B cell (primary cell): ENCODE data around the gene CDX1. TPM values are rescaled to one million over a fixed set of nuclear protein-coding genes. Genes with fewer than 3 reads are reported as not detected.

Experiments used
- ATAC-seq: fragments of 200-7000 bp; cut with Tn5 transposase; one replicate; pipeline ENCODE4 v1.10.0; 2021; ENCODE audit warnings: low read depth, mild to moderate bottlenecking, moderate number of reproducible peaks, moderate library complexity
- CTCF ChIA-PET: fragments of 350-600 bp; sonication (Branson Sonifier 250); formaldehyde crosslinking; loops from one replicate; lab custom pipeline; 2021; ENCODE audit warnings: antibody characterized with exemption, inconsistent platforms; lab: Charles Lee
- POLR2A ChIA-PET: fragments of 350-600 bp; sonication (Branson Sonifier 250); formaldehyde crosslinking; loops from one replicate; lab custom pipeline; 2021; ENCODE audit warnings: antibody characterized with exemption; lab: Charles Lee
- DNase-seq: peaks from one replicate; pipeline ENCODE4 v3.0.0; 2013
- H2AFZ ChIP-seq: 2 replicates; pipeline ENCODE4 v1.6.1; 2012; ENCODE audit warnings: mild to moderate bottlenecking, low read depth, low read length; ENCODE audit not compliant: insufficient read depth, poor library complexity, severe bottlenecking
- H3K27ac ChIP-seq, 2 donors: 1 replicate in 1 of 2; 2 replicates in 1 of 2; pipeline ENCODE4 v1.5.1; 2012 to 2013; ENCODE audit warnings: low read length in 2 of 2, mild to moderate bottlenecking in 2 of 2, moderate library complexity in 1 of 2
- H3K27me3 ChIP-seq, 4 experiments: fragments of 200-600 bp in 1 of 4; sonication (generic) in 1 of 4; replicated peaks in 1 of 4; 1 replicate in 2 of 4; 2 replicates in 2 of 4; pipeline versions ENCODE4 v1.6.1 to v1.7.0; 2013 to 2016; ENCODE audit warnings: low read length in 3 of 4, mild to moderate bottlenecking in 2 of 4, mixed read lengths in 1 of 4, moderate library complexity in 1 of 4; ENCODE audit not compliant: insufficient read depth in 4 of 4, control insufficient read depth in 3 of 4; ENCODE audit errors: control extremely low read depth in 1 of 4
- H3K36me3 ChIP-seq, 2 experiments: replicated peaks in 1 of 2; 1 replicate in 1 of 2; 2 replicates in 1 of 2; pipeline versions ENCODE4 v1.6.1 to v1.7.1; 2013; ENCODE audit warnings: low read length in 1 of 2; ENCODE audit not compliant: insufficient read depth in 2 of 2, control insufficient read depth in 1 of 2; ENCODE audit errors: control extremely low read depth in 1 of 2, extremely low read depth in 1 of 2
- H3K4me1 ChIP-seq, 2 donors: fragments of 200-600 bp in 1 of 2; sonication (generic) in 1 of 2; 1 replicate in 1 of 2; 2 replicates in 1 of 2; pipeline versions ENCODE4 v1.5.1 to v1.6.1; 2013 to 2017; ENCODE audit warnings: low read length in 2 of 2; ENCODE audit not compliant: control insufficient read depth in 2 of 2, insufficient read depth in 2 of 2
- H3K4me2 ChIP-seq: replicated peaks from 2 replicates; pipeline ENCODE3; 2012; ENCODE audit warnings: mild to moderate bottlenecking, low read depth, low read length; ENCODE audit not compliant: poor library complexity, severe bottlenecking
- H3K4me3 ChIP-seq, 5 experiments: fragments of 200-600 bp in 1 of 5; sonication (generic) in 1 of 5; 1 replicate in 3 of 5; 2 replicates in 2 of 5; pipeline versions ENCODE4 v1.5.1 to v1.7.0; 2011 to 2016; ENCODE audit warnings: low read length in 4 of 5, mild to moderate bottlenecking in 4 of 5, low read depth in 2 of 5, control low read depth in 1 of 5, moderate library complexity in 1 of 5; ENCODE audit not compliant: insufficient read depth in 1 of 5; ENCODE audit errors: control extremely low read depth in 1 of 5, extremely low read depth in 1 of 5
- H3K79me2 ChIP-seq: fragments of 200-600 bp; sonication (generic); one replicate; pipeline ENCODE4 v1.6.0; 2016; ENCODE audit warnings: low read length; ENCODE audit not compliant: control insufficient read depth, insufficient read depth
- H3K9ac ChIP-seq: fragments of 200-600 bp; sonication (generic); 2 replicates; pipeline ENCODE4 v1.6.1; 2017; ENCODE audit warnings: mild to moderate bottlenecking, low read length, moderate library complexity
- H3K9me3 ChIP-seq, 3 donors: one replicate each; pipeline versions ENCODE4 v1.6.1 to v1.7.1; 2013; ENCODE audit warnings: low read length in 2 of 3; ENCODE audit not compliant: control insufficient read depth in 2 of 3, insufficient read depth in 1 of 3; ENCODE audit errors: control extremely low read depth in 1 of 3
- H4K20me1 ChIP-seq: 2 replicates; pipeline ENCODE4 v1.6.0; 2012; ENCODE audit warnings: mild to moderate bottlenecking, low read length; ENCODE audit not compliant: insufficient read depth, control insufficient read depth, poor library complexity, severe bottlenecking
- H3K27ac Mint-ChIP-seq: one replicate; pipeline ENCODE4 v1.8.0; 2021; ENCODE audit warnings: mixed read lengths
- H3K27me3 Mint-ChIP-seq: one replicate; pipeline ENCODE4 v1.8.0; 2021; ENCODE audit warnings: mixed read lengths
- H3K4me1 Mint-ChIP-seq: one replicate; pipeline ENCODE4 v1.8.0; 2021; ENCODE audit warnings: mixed read lengths
- H3K4me3 Mint-ChIP-seq: one replicate; pipeline ENCODE4 v1.8.0; 2021; ENCODE audit warnings: mixed read lengths
- H3K9me3 Mint-ChIP-seq: one replicate; pipeline ENCODE4 v1.8.0; 2022; ENCODE audit warnings: mixed read lengths; ENCODE audit not compliant: insufficient read depth
- CTCF ChIP-seq: fragments of 200-600 bp; IDR thresholded peaks from one replicate; pipeline ENCODE4 v1.8.0; 2022; ENCODE audit warnings: antibody characterized with exemption, mild to moderate bottlenecking
- EZH2 ChIP-seq: IDR thresholded peaks from 2 replicates; pipeline ENCODE4 v1.6.1; 2012; ENCODE audit warnings: borderline replicate concordance, low read depth, mild to moderate bottlenecking, moderate library complexity, low read length; ENCODE audit not compliant: insufficient read depth, poor library complexity, severe bottlenecking
- WGBS: methylation state at CpG from one replicate; pipeline ENCODE4 v1.1.5; 2013; ENCODE audit warnings: missing lambda C conversion rate; ENCODE audit not compliant: insufficient coverage; 5-methylcytosine and 5-hydroxymethylcytosine counted together
- intact Hi-C: fragments of 100-400 bp; cut with micrococcal nuclease; formaldehyde crosslinking; loops from one replicate; pipeline ENCODE4 v1.10.0; 2022
- polyA plus RNA-seq: library from polyadenylated mRNA; depleted of rRNA; stranded (reverse); fragments of >200 nt; gene quantifications from 2 replicates; pipeline ENCODE4 v1.2.3, GENCODE V29; 2012
- total RNA-seq, 2 donors: library from RNA; stranded (reverse); fragments of 120-200 nt in 1 of 2; gene quantifications; 1 replicate in 1 of 2; 2 replicates in 1 of 2; pipeline versions ENCODE4 v1.2.3 to v1.2.4, GENCODE V29; 2013 to 2022

Gene CDX1
- total and polyA plus RNA-seq, 2 donors (not counting 1 experiment from before 2014, with no cell fraction given): not detected

GRCh38 chr5:150160448-150161081 lies 6.0 kb upstream of the CDX1 start:
- no peaks in the 10 kb centered on the region for H3K27me3 ChIP-seq
- TF ChIP-seq CTCF: no peak
- TF ChIP-seq EZH2: no peak
- H3K4me1 ChIP-seq: peaks cover 13 to 22% of the 10 kb centered on the region in 2 donors
- DNase-seq (no peak), ATAC-seq (no peak)
- peaks cover 6% of the 10 kb centered on the region for H3K27me3 Mint-ChIP-seq
- no peak overlapping the region for H3K27ac ChIP-seq
- H3K27ac Mint-ChIP-seq: no peak overlapping the region
- H2AFZ ChIP-seq: no peak overlapping the region
- no peak overlapping the region for H3K4me2 ChIP-seq
- H3K9ac ChIP-seq: no peak overlapping the region
- WGBS: 55% methylated on average over 3 of the region's 5 CpGs
- H3K79me2 ChIP-seq: no peaks in the 10 kb centered on the region
- CTCF ChIA-PET: interaction anchor here (1.6 kb wide), 1 partner anchor 239 kb away, joined by 3 read pairs; no protein-coding TSS in a partner anchor
- intact Hi-C loops: loop anchor here (1.0 kb wide), 1 partner anchor 58 kb away; no protein-coding TSS in a partner anchor
- H3K4me3 Mint-ChIP-seq: no peak overlapping the region
- no peaks in the 10 kb centered on the region for H3K9me3 ChIP-seq
- POLR2A ChIA-PET: no interaction called here
- H3K9me3 Mint-ChIP-seq: no peaks in the 10 kb centered on the region
- H4K20me1 ChIP-seq: no peaks in the 10 kb centered on the region
- no peak overlapping the region for H3K4me3 ChIP-seq
- no peaks in the 10 kb centered on the region for H3K36me3 ChIP-seq
- H3K4me1 Mint-ChIP-seq: peaks cover 23% of the 10 kb centered on the region
